ENCODE measurements around the gene ATXN8OS.
"Not testable (repeated sequence)": the region's sequence is repeated elsewhere in the genome, so short reads cannot be mapped to it uniquely, and the experiment has no call there.

Gene ATXN8OS

DNA sequence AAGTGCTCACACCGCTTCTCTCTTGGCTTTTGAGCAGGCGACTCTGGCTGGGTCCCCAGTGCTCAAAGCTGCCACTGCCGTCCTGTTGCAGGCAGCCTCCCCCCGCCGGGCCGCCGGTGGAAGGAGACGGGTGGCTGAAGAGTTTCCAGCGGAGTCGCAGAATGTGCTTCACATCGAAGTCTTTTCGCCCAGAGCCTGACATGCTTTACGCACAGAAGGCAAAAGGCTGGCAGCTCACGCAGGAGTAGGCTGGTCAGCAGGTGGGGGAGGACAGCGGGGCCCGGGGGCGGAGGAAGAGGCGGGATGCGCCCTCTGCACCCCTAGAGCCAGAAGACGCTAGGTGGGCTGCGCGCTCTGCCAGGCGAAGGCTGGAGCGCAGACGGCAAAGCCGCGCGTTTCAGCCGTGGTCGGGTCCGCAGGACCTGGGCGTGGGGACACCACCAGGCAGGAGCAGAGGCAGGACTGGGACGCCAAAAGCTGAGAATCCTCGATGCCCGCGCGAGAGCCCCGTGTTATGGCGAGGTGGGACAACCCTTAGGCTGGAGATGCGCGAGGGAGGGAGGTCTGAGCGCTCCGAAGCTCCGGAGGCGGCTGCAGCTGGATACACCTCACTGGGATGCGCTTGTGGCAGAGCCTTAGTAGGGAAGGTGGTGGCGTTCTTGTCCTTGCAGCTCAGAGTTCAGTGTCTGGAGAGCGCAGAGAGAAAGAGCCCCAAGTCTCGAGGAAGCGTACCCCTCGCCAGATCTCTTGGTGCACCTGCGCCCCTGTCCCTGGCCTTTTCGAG lies at the start of gene ATXN8OS:
Gene ATXN8OS, plus strand, starts transcription at position 329 of the 784 bp plus-strand sequence.
- no peak for DNase-seq

DNA sequence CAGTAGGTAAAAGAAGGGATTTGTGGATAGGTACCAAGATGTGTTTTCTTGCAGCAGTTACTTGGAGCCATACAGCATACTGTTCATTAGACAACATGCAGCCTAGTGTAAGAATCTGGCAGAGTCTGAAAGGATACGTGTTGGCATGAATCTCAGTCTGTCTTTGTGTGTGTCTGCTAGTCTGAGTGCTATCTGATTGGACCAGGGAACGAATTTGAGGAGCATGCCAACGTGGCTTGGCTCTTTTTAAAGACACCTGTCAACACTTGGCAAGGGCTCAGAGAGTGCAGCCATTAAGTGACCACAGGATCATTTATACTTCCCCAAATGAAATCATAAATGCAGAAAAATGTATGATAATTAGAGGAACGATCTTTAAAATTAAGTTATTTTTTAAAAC lies 27.6 kb upstream of the ATXN8OS start:
- DNase-seq: no peak

- DNase-seq: no peak
Measured at GRCh38 chr13:70087247-70087646, 20.4 kb upstream of the ATXN8OS start.

DNA sequence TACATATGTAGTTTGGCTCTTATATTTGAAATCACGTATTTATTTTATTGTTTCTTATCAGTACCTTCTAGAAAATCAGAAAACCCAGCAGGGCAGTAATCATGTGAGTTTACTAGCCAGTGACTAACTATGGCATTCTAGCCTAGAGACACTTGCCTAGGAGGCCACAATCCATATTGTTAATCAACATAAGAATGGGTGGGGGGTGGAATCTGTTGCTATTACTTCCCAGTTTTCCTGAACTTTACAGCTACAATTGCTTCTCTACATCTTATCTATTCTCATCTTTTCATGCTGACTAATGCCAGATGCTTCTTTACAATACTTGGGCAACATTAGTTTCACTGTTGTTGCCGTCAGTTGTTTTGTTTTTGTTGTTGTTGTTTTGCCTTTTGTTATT lies 18.7 kb upstream of the ATXN8OS start:
- no peak for DNase-seq

DNA sequence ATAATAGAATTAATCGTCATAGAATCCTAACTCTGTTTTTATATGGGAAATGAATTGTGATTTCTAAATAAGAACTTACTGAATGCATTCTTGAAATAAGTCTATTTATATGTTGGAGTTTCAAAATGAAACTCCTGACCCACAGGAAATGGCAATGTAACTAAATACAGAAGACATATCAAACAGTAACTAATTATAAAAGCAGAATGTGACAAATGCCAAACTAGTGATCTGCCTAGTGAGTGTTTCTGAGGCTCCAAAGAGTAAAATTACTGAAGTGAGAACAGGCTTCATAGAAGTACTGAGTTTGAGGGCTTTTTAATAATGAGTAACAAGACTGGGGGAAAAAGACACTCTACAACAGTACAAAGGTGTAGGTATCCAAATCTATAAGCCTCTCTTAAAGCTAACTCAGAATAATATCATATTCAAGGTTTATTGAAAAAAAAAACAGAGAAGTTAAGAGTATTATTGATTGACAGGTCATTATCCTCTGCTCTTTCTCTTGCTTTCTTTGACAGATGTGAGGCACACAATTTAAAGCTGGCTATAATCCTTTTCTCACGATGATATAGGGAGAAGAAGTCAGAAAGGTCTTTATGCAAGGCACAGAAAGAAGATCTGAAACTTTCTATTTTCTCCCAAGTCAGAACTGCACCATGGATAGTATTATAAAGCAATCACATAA lies 17.4 kb upstream of the ATXN8OS start:
- DNase-seq: no peak

- DNase-seq: no peak
Measured at GRCh38 chr13:70098669-70099068, 9.0 kb upstream of the ATXN8OS start.

DNA sequence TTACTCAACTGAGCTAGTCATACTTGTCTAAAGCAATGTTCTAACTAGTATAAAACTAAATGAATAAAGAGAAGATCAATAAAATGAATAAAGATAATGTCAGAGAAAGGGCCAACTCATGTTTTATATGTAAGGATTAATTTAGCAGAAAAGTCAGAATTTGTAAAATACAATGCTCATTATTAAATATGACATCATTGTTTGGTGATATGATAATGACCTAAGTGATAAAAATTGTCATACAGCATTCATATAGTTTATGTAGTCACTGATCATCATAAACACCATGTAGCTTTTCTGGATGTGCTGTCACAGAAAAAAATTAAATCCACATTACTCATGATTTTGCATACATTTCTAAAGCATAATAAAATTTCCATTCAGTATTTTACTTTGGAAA lies 3.1 kb upstream of the ATXN8OS start:
- no peak for DNase-seq

DNA sequence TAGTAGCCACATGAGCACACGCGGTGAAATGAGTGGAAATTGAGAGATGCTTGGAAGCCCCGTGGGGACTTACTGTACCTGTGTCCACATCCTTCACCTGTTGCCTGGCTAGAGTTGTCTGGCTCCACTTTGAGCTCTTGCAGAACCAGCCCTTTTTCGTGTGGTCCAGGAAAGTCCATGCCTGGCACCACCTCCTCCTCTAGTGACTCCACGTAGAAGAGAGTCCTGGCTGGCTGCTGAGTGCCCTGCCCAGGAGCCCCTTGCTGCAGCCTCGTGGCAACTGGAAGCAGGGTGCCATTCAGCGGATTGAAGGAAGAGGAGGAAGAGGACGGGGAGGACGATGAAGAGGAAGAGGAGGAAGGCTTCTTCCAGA lies 515 bp upstream of the ATXN8OS start:
- no peak for DNase-seq

- no peak for DNase-seq
Measured at GRCh38 chr13:70108356-70109105, 905 bp downstream of the ATXN8OS start, which contains the start of gene KLHL1. KLHL1 (minus strand) TSS chr13:70108452; CDS start chr13:70107699, 753 bp downstream.

DNA sequence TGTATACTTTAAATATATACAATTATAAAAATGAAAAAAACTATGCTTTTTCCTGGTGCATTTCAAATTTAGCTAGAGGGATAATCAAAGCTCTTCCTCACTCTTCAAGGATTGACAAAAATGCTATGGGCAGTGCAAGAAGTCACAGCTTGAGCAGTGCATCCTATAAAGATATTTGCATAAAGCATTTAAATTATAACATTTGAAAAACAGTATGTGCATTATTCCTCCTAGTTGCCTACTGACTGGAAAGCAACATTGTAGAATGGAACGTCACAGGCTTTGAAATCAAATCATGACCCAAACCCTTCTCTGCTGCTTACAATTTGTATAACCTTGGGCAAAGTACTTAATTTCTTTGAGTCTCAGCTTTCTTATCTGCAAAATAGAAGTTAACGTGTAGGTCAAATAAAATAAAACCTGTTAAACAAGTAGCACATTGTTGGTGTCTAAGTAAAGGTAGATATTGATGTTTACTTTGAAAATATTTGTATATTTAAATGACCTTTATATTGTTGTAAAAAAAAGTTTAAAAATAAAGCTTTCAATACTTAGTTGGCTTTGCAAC lies 9.8 kb downstream of the ATXN8OS start:
- DNase-seq: no peak

- no peak for DNase-seq
Measured at GRCh38 chr13:70125693-70126092, 18.1 kb downstream of the ATXN8OS start.

DNA sequence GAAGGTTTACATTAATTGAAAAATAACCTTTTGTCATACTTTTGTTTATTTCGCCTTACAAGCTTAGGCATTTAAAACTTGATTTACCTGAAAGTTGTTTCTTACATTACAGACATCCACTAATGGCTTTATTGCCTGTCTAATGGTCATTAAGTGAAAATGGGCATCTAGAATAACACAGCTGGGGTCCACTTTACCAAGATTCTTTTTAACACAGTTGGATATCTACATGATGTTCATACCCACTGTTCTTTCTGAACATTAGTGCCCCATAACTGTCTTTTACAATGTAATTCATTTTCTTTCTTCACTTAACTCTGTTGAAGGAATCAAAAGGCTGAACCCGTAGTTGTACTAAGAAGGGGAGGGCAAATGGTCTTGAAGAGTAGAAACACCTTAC lies 20.5 kb downstream of the ATXN8OS start:
- DNase-seq: no peak

DNA sequence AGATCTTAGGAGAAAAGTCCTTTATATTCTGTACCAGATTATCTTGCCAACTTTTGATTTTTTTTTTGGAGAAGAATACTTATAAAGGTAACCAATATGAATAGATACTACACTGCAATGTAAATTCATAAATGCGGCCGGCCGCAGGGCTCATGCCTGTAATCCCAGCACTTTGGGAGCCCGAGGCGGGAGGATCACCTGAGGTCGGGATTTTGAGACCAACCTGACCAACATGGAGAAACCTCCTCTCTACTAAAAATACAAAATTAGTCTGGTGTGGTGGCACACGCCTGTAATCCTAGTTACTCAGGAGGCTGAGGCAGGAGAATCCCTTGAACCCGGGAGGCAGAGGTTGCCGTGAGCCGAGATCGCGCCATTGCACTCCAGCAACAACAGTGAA lies 35.0 kb downstream of the ATXN8OS start:
- not testable (repeated sequence) for DNase-seq

DNA sequence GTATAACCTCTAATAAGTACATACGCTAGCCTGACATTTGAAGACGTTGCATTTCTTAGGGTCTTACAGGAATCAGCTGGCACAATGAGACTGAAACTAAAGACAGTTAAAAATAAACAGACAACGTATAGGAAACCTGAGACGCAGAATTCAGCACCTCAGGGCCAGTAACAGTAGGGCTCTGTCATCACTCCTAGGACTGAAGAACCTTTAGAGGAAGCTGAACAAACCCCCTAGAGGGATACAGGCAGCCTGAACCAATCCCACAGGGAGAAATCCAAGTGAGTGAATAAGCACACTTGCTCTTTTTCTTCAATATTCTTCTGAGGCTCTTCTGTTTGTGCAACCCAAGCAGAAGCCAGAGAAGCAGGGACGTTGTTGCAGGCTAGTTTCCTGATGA lies 54.5 kb downstream of the ATXN8OS start:
- no peak for DNase-seq

GRCh38 chr13:70170689-70171088 lies 63.1 kb downstream of the ATXN8OS start:
- DNase-seq: no peak

- DNase-seq: no peak
Measured at GRCh38 chr13:70171151-70171550, 63.5 kb downstream of the ATXN8OS start.

- no peak for DNase-seq
Measured at GRCh38 chr13:70172946-70173597, 65.4 kb downstream of the ATXN8OS start.

- no peak for DNase-seq
Measured at GRCh38 chr13:70173598-70173959, 66.0 kb downstream of the ATXN8OS start.

DNA sequence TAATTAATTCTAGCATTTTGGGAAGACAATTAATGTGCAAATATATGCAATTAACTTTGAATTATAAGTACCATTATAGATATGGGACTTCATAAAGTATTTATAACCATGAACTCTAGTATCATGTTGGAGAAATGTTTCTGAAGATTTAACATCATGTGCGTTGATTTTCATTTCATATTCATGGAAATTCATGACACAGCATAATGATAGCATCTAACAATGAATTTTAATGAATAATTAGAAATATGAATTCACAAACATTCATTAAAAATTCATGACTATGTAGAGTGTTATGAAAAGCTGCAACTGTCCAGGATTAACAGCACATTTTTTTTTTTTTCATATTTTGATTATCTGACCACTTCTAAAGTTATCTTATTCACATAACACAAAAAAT lies 70.7 kb downstream of the ATXN8OS start:
- no peak for DNase-seq

Data from stimulated activated CD4-positive, alpha-beta T cell treated with anti-CD3 and anti-CD28 coated beads, Interleukin-4, amount 100 ng/mL, for 4 hours (primary cell).